Measurements from ENCODE around the gene PROS1. TPM values are rescaled to one million over a fixed set of nuclear protein-coding genes. Genes with fewer than 3 reads are reported as not detected.
"Not testable (repeated sequence)": the region's sequence is repeated elsewhere in the genome, so short reads cannot be mapped to it uniquely, and the experiment has no call there.

The PROS1 gene
- total RNA-seq, 1 experiment from 2014 or later, result 5.8 TPM

DNA sequence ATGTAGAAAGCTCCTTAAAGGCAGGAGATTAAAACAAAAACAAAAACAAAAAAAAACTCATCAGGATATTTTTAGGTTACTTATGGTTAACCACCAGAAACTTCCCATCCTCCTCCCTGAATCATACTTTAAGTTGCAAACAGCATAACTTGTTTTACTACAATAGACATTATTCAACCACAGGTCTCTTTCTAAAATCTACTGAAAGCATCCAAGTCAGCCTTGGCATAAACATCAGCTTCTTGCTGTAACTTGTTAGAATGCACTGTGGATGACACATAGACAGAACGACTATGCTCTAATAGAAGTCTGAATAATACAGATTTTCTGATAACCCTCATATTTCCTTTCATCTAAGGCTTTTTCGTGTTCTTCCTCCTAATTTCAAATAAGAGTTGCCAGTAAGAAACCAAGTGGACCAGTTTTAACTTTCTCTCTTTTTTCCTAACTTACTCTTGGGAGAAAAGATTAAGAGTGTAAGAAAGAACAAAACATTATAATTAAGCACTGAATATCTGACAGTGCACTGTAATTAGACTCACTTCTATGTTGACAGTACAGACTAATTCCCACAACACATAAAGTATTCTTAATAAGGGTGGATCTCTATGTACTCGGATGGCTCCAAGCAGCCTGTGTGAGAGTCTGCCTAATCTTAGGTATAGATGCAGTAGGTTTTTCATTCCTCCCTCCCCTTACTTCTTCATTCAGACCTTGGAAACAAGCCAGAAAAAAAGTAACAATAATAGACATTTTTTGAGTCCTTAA, 95.3 kb downstream of the PROS1 start:
- not testable (repeated sequence) for H3K27ac ChIP-seq; H3K9me3 ChIP-seq (replicated peaks); H3K4me3 ChIP-seq; H3K36me3 ChIP-seq; H3K27me3 ChIP-seq (replicated peaks); H3K4me1 ChIP-seq (replicated peaks)
- peak in 1 of 2 experiments; percentile 11 for DNase-seq (ENCODE audit: low read depth in 1 of 2, low spot score in 2 of 2)

DNA sequence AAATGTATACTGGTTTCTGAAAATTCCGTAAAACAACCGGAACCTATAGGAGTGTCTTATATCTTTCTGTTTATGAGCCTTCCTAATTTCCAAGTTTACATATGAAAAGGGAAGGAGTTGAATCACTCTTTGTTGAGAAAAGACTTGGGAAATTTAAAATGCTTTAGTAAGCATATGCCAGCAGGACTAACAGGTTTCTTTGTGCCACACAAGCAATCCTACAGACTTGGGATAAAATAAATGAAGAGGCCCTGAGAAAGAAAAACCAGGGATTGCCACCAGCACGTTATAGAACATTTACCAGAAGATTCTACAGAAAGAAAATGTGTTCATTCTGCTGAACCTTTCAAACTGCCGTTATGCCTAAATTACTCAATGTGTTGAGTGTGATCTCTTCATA, 96.3 kb downstream of the PROS1 start:
- not testable (repeated sequence) for H3K27me3 ChIP-seq (replicated peaks); H3K4me3 ChIP-seq; H3K9me3 ChIP-seq (replicated peaks); H3K36me3 ChIP-seq; H3K4me1 ChIP-seq (replicated peaks); DNase-seq (ENCODE audit: low read depth in 1 of 2, low spot score in 2 of 2); H3K27ac ChIP-seq

DNA sequence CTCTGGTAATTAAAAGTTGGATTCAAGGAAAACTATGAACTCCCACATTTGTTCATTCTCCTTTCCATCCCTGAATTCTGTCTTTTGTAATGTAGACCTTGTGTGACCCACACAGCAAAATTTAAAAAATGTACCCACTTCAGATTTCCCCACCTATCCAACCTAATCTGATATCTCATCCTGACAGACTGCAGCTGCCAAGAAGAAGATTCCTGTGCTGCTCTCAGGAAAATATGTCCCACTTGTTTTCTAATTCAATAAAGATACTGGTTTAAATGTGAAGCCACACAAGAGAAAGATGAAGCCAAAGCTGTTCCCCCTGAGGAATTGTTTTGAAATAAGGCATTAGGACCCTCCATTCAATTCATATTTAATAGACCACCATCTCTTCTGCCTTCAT, 100.3 kb downstream of the PROS1 start:
- H3K27ac ChIP-seq; H3K27me3 ChIP-seq (replicated peaks); H3K4me1 ChIP-seq (replicated peaks); H3K36me3 ChIP-seq; DNase-seq (ENCODE audit: low read depth in 1 of 2, low spot score in 2 of 2); H3K9me3 ChIP-seq (replicated peaks); H3K4me3 ChIP-seq: not testable (repeated sequence)

DNA sequence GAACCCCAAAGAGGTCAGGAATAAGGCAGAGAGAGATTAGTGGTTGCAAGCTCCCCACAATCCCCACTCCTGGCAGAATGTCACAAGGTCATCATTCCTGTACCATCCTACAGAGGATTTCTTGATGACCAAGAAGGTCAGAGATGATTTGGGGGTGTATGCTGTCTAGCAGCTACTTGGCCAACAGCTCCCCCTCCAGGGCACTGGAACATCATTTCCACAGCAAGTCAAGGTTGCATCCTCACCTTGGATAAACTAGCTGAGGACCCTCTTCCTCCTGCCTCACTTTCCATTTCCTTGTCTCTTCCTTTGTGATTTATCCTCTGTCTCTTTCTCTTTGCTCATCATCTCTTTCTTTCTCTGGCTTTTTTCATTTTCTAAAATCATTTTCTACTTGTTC, 106.3 kb downstream of the PROS1 start:
- H3K9me3 ChIP-seq (replicated peaks), result no peaks in the 10 kb centered on the region

DNA sequence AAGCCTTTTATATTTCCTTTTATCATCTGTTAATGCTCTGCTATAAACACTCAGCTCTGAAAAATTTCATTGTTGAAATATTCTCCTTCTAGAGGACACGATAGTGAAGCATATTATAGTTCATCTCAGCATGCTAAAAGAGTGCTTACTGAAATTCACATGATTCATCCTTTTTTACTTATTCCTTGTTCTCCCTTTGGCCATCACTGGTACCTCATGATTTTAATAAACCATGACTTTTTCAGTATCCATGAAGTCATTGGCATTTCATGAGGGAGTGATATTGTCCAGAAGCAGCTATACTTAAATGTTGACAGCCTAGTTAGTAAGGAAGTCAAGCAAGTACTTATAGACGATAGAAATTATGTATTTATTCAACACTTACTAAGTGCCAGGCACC, 112.7 kb downstream of the PROS1 start:
- H3K36me3 ChIP-seq, result no peaks in the 10 kb centered on the region
- DNase-seq (ENCODE audit: low read depth in 1 of 2, low spot score in 2 of 2), result no peak
- H3K4me3 ChIP-seq, result no peak overlapping the region
- H3K27ac ChIP-seq, result no peak overlapping the region
- no peaks in the 10 kb centered on the region for H3K4me1 ChIP-seq (replicated peaks)
- no peaks in the 10 kb centered on the region for H3K27me3 ChIP-seq (replicated peaks)
- no peaks in the 10 kb centered on the region for H3K9me3 ChIP-seq (replicated peaks)

More for the DNA sequence above, 106.3 kb downstream of the PROS1 start:
- no peak overlapping the region for H3K4me3 ChIP-seq
- no peak for DNase-seq (ENCODE audit: low read depth in 1 of 2, low spot score in 2 of 2)
- no peaks in the 10 kb centered on the region for H3K27me3 ChIP-seq (replicated peaks)
- no peak overlapping the region for H3K27ac ChIP-seq
- H3K36me3 ChIP-seq, result no peaks in the 10 kb centered on the region
- no peaks in the 10 kb centered on the region for H3K4me1 ChIP-seq (replicated peaks)

DNA sequence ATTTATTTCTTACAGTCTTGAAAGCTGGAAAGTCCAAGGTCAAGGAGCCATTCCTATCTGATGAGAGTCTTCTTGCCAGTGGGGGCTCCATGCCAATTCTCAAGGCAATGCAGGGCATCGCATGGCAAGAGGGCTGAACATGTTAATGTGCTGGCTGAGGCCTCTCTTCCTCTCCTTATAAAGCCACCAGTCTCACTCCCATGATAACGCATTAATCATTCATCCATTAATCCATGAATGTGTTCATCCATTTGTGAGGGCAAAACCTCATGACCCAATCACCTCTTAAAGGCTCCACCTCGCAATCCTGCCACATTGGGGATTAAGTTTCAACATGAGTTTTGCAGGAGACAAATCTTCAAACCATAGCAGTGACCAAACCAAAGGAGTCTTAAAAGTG, 118.3 kb downstream of the PROS1 start:
- no peak for DNase-seq (ENCODE audit: low read depth in 1 of 2, low spot score in 2 of 2)
- H3K4me1 ChIP-seq (replicated peaks), result no peaks in the 10 kb centered on the region
- H3K9me3 ChIP-seq (replicated peaks), result no peaks in the 10 kb centered on the region
- no peaks in the 10 kb centered on the region for H3K27me3 ChIP-seq (replicated peaks)
- H3K36me3 ChIP-seq, result no peaks in the 10 kb centered on the region
- H3K4me3 ChIP-seq, result no peak overlapping the region
- no peak overlapping the region for H3K27ac ChIP-seq

DNA sequence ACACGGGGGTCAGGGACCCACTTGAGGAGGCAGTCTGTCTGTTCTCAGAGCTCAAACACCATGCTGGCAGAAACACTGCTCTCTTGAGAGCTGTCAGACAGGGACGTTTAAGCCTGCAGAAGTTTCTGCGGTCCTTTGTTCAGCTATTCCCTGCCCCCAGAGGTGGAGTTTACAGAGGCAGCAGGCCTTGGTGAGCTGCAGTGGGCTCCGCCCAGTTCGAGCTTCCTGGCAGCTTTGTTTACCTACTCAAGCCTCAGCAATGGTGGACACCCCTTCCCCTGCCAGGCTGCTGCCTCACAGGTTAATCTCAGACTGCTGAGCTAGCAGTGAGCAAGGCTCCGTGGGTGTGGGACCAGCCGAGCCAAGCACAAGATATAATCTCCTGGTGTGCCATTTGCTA, 121.5 kb downstream of the PROS1 start:
- H3K27ac ChIP-seq; H3K27me3 ChIP-seq (replicated peaks); H3K36me3 ChIP-seq; H3K4me3 ChIP-seq; H3K9me3 ChIP-seq (replicated peaks); H3K4me1 ChIP-seq (replicated peaks); DNase-seq (ENCODE audit: low read depth in 1 of 2, low spot score in 2 of 2): not testable (repeated sequence)

DNA sequence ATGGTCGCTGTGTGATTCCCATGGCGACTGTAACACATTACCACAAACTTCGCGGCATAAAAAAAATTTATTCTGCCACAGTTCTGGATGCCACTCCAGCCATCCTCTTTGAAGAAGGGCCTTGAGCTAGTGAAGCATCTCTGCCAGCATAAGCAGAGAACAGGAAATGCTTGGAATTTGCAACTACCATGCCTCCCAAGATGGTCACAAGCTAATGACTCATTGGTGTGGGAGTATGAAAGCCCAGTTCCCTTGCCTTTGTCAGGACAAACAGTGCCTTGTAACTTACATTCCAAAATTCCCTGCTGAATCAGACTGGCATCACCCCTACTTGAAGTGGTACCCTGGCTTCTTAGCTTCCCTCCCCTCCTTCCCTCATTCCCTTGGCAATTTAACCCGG, 129.7 kb downstream of the PROS1 start:
- no peaks in the 10 kb centered on the region for H3K36me3 ChIP-seq
- no peak overlapping the region for H3K27ac ChIP-seq
- H3K4me1 ChIP-seq (replicated peaks), result no peaks in the 10 kb centered on the region
- peak; percentile 41 to 49 for DNase-seq (ENCODE audit: low read depth in 1 of 2, low spot score in 2 of 2)
- H3K9me3 ChIP-seq (replicated peaks), result no peaks in the 10 kb centered on the region
- H3K27me3 ChIP-seq (replicated peaks), result no peaks in the 10 kb centered on the region
- no peak overlapping the region for H3K4me3 ChIP-seq

DNA sequence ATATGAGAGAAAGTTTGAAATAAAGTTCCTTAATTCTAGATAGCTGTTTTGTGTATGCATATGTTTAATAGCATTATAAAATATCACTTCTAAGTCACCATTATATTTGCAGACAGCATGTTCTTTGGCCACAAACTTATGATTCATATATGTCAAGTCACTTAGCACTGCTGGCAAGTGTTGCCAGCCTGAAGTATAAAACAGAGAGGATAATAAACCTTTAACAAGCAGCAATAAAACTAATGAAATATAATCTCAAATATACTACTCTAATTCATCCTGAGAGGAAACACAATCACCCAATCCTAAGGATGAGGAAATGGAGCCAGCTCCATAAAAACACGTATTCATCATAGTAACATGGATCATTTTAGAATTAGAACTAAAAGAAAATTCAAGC, 134.5 kb downstream of the PROS1 start:
- not testable (repeated sequence) for DNase-seq (ENCODE audit: low read depth in 1 of 2, low spot score in 2 of 2); H3K4me3 ChIP-seq; H3K27me3 ChIP-seq (replicated peaks); H3K9me3 ChIP-seq (replicated peaks); H3K27ac ChIP-seq; H3K36me3 ChIP-seq; H3K4me1 ChIP-seq (replicated peaks)

Other genes with a start within 250 kb of the PROS1 start
- 14.8 and 16.0 TPM in 2 replicates for gene ARL13B, start 6.3 kb upstream of the PROS1 start, total RNA-seq (2014; rRNA removed; shearing (Covaris generic))
- not detected in 2 replicates for gene STX19, start 54.7 kb upstream of the PROS1 start, total RNA-seq (2014; rRNA removed; shearing (Covaris generic))
- 2.9 and 4.4 TPM in 2 replicates for gene DHFR2, start 89.0 kb upstream of the PROS1 start, total RNA-seq (2014; rRNA removed; shearing (Covaris generic))
- 7.1 and 7.7 TPM in 2 replicates for gene NSUN3, start 89.2 kb upstream of the PROS1 start, total RNA-seq (2014; rRNA removed; shearing (Covaris generic))

Data from SJSA1 (cell line).